Brain pericyte (primary cell): ENCODE data around the gene APP.
"Not testable (repeated sequence)": the region's sequence is repeated elsewhere in the genome, so short reads cannot be mapped to it uniquely, and the experiment has no call there.

Experiments used
- DNase-seq: peaks from one replicate; pipeline ENCODE4 v3.0.0-alpha.2; 2012; ENCODE audit warnings: low read depth, low spot score

Gene APP

GRCh38 chr21:26023406-26023805 lies 147.2 kb downstream of the APP start:
- DNase-seq: not testable (repeated sequence)

- DNase-seq: not testable (repeated sequence)
Observed at GRCh38 chr21:26022598-26023337, 147.8 kb downstream of the APP start.

GRCh38 chr21:26020510-26020909 lies 150.1 kb downstream of the APP start:
- DNase-seq: no peak

GRCh38 chr21:26020081-26020480 lies 150.5 kb downstream of the APP start:
- no peak for DNase-seq

- no peak for DNase-seq
Observed at GRCh38 chr21:26019236-26019635, 151.3 kb downstream of the APP start.

- DNase-seq: no peak
Observed at GRCh38 chr21:26013970-26014369, 156.6 kb downstream of the APP start.

GRCh38 chr21:26012482-26012881 lies 158.1 kb downstream of the APP start:
- not testable (repeated sequence) for DNase-seq

- DNase-seq: no peak
Observed at GRCh38 chr21:26011292-26011940, 159.2 kb downstream of the APP start.

- DNase-seq: no peak
Observed at GRCh38 chr21:26007951-26008498, 162.5 kb downstream of the APP start.

- no peak for DNase-seq
Observed at GRCh38 chr21:26005464-26005863, 165.1 kb downstream of the APP start.

- no peak for DNase-seq
Observed at GRCh38 chr21:26003404-26003803, 167.2 kb downstream of the APP start.

GRCh38 chr21:26001356-26001755 lies 169.2 kb downstream of the APP start:
- no peak for DNase-seq

GRCh38 chr21:25999921-26000582 lies 170.5 kb downstream of the APP start:
- no peak for DNase-seq

GRCh38 chr21:25997788-25998611 lies 172.6 kb downstream of the APP start:
- no peak for DNase-seq

GRCh38 chr21:25995278-25995677 lies 175.3 kb downstream of the APP start:
- DNase-seq: no peak

- DNase-seq: no peak
Observed at GRCh38 chr21:25994758-25995163, 175.8 kb downstream of the APP start.

GRCh38 chr21:25988738-25989137 lies 181.8 kb downstream of the APP start:
- DNase-seq: no peak

GRCh38 chr21:25987531-25987930 lies 183.0 kb downstream of the APP start:
- no peak for DNase-seq

GRCh38 chr21:25986928-25987327 lies 183.6 kb downstream of the APP start:
- DNase-seq: no peak

- DNase-seq: no peak
Observed at GRCh38 chr21:25985990-25986389, 184.6 kb downstream of the APP start.

GRCh38 chr21:25984538-25984937 lies 186.0 kb downstream of the APP start:
- DNase-seq: no peak

GRCh38 chr21:25983745-25984144 lies 186.8 kb downstream of the APP start:
- no peak for DNase-seq
